IPS-NIHi11 (cell line): ENCODE data around the gene TTLL3.
"Not testable (repeated sequence)": the region's sequence is repeated elsewhere in the genome, so short reads cannot be mapped to it uniquely, and the experiment has no call there.

Experiments used
- DNase-seq: peaks from one replicate; pipeline ENCODE4 v3.0.0; 2012; ENCODE audit warnings: mixed read lengths, low spot score

TTLL3 gene

DNA sequence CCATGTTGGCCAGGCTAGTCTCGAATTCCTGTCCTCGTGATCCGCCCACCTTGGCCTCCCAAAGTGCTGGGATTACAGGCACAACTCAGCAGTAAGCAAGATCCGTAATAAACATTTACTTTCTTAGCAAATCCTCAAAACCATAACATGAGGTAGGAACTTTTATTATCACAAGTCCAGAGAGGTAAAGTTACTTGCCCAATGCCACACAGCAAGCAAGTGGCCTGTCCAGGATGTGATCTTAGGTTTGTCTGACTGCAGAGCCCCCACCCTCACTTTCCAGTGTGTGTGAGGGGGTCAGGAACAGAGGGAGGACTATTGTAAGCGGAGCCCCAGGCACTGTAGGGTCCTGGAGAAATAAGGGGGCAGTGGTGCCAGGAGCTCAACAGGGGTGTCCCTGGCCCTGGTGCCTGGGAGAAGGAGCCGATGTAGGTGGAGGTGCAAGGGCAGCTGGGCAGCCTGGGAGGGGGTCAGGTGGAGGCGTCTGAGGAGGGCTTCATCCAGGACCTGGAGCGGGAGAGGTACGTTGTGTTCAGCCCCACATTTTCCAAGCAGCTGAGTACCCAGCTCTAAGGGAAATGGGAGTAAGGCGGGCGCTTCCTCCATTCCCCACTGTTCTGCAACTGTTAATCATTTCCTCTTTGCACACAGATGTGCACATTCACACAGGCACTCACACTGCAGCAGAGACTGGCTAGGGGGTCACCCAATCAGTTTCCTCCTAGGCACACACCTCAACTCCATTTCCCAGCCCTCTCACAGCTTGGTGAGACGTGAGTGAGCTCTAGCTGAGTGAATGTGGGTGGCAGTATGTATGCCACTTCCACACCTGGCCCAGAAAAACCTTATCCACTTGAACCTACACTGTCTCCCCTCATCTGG is 27.9 kb downstream of the TTLL3 start:
- no peak for DNase-seq

- DNase-seq, result no peak
Measured at GRCh38 chr3:9838856-9839255, 28.8 kb downstream of the TTLL3 start.

- no peak for DNase-seq
Measured at GRCh38 chr3:9841015-9841414, 31.0 kb downstream of the TTLL3 start.

DNA sequence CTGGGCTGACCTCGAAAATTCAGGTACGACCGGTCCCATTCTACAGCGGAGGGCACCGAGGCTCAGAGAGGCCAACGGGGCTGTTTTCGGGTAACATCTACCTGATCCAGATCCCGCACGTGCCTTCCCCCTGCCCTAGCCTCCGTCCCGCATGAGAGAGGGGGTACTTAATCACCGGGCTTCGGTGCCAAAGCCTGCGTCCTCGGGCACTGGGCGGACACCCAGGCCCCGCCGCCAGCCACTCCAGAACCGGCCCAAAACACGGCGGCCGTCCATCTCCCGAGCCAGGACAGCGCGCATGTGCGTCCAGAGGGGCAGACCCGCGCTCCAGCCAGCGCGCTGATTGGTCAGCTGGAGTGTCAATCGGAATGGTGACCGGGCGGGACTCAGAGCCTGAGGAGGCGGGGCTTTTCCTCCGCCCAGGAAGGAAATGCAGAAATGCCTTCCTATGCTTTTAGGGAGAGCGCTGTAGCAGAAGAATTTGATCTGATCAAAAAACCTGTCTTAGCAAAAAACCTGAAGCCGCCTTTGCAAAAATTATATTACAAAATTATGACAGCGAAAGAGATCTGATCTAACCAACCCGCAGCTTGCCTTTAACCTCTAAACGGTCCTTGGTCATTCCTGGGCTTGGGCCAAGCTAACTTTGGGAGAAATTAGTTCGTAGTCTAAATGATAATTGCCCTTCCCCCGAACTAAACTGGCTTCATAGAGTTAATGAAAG is 33.8 kb downstream of the TTLL3 start, which contains the start of gene RPUSD3:
Gene RPUSD3 (minus strand): TSS at position 294 of the 724 bp plus-strand sequence. CDS start 18 bp downstream, at position 276.
- peak; percentile 100 for DNase-seq

DNA sequence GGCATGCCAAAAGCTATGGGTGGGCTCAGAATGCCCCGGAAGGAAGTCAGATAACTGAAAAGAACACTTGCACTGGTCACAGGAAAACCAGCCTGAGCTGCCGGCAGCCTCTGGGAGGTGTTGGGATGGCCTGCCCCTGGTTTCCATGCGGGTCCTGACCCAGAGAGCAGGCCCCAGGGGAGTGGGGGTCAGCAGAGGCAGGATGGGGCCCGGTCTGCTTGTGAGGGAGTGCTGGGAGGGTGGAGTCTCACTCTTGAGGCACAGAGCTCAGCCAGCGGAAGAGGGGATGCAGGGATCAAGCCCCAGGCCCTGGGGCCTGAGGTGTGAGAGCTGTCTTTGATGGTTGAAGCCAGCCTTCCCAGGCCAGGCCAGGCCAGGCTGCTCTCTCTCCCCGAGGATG is 36.2 kb downstream of the TTLL3 start:
- DNase-seq, result no peak

DNA sequence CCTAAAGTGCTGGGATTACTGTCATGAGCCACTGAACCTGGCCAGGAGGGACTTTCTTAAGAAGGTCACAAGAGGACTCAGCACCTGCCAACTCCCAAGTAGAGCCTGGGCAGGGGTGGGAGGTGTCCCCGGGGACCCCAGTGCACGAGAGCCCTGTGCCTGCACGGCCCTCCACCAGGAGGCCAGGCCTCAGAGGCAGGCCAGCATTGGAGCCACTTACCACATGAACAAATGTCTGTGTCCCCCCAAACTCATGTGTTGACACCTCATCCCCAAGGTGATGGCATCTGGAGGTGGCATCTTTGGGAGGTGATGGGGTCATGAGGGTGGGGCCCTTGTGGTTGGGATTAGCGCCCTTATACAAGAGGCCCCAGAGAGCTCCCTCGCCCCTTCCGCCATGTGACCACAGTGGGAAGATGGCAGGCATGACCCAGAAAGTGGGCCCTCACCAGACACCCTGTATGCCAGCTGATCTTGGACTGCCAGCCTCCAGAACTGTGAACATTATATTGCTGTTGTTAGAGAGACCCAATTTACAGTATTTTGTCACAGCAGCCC is 36.9 kb downstream of the TTLL3 start:
- no peak for DNase-seq

DNA sequence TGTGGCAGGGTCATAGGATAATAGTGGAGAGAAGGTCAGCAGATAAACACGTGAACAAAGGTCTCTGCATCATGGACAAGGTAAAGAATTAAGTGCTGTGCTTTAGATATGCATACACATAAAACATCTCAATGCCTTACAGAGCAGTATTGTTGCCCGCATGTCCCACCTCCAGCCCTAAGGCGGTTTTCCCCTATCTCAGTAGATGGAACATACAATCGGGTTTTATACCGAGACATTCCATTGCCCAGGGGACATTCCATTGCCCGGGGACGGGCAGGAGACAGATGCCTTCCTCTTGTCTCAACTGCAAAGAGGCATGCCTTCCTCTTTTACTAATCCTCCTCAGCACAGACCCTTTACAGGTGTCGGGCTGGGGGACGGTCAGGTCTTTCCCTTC is 37.8 kb downstream of the TTLL3 start:
- not testable (repeated sequence) for DNase-seq

DNA sequence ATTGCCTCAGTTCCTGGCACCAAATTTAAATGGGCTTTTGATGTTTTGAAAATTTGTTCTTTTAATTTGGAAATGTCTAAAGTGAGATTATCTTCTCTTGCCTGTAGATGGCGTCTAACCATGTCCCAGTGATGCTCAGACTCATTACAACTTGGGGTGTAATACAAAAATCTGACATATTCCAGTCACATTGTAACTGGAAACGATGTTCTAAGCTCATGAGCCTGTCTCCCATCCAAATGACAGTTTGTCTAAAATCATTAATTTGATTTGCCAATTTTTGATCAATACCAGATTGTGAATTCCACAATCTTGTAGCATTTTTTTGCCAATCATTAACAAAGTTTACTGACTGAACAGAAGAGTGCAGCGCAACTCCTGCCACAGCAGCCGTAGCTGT is 38.8 kb downstream of the TTLL3 start:
- DNase-seq, result not testable (repeated sequence)

DNA sequence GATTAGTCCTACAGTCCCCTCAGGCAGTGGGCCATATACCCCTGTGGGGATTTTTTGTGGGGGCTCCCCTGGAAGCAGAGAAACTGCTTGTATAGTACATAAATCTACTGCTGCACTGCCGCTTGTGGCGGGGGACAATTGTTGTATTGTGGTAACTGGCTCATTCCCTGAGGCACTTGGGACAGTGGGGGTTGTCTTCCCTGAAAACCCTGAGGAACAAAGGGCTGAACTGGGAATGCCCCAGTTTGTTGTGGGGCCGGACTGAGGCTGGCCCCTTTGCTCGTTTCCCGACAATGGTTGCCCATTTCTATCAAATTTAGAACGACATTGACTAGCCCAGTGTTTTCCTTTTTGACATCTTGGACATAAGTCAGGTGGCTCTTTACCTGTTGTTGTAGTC is 41.3 kb downstream of the TTLL3 start:
- not testable (repeated sequence) for DNase-seq

GRCh38 chr3:9851926-9852325 is 41.9 kb downstream of the TTLL3 start:
- DNase-seq, result not testable (repeated sequence)

GRCh38 chr3:9852528-9852927 is 42.5 kb downstream of the TTLL3 start:
- DNase-seq, result no peak

DNA sequence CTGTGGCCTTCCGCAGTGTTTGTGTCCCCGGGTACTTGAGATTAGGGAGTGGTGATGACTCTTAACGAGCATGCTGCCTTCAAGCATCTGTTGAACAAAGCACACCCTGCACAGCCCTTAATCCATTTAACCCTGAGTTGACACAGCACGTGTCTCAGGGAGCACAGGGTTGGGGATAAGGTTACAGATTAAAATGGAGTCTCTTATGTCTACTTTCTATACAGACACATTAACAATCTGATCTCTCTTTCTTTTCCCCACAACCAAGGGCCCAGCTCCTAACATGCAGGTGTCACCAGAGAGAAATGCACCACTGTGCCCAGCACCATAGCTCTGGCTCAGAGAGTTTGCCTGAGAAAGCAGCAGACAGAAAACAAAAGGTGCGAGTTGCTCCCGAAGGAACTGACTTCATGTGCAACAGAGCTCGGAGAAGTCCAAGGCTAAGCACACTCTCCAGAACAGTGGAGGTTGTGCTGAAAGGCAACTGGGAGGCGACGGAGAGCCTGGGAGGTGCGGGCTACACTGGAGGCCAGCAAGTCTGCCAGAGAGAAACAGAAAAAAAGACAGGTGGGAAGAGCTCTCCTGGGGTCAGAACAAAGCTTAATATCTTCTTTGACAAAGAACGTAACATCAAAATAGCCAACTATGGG is 44.4 kb downstream of the TTLL3 start:
- DNase-seq, result not testable (repeated sequence)

- DNase-seq, result no peak
Measured at GRCh38 chr3:9855594-9855993, 45.5 kb downstream of the TTLL3 start.

- no peak for DNase-seq
Measured at GRCh38 chr3:9859530-9860025, 49.5 kb downstream of the TTLL3 start.

DNA sequence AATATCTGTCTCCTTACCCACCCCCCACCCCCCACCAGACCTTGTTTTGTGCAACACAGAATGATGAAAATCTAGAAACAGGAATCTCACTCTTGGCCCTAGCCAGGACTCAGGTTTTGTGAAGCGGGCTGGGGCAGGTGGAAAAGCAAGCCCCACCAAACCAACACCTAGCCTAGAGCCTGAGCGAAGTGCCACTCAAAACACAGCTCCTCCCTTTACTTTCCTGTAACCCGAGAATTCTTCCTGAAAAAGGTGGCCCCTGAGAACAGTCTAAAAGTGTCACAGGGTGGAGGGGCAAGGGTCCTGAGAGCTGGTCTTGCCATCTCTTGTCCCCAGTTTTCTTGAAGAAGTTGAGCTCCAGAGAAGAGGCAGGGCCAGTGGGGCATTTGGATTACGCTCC is 51.1 kb downstream of the TTLL3 start:
- DNase-seq, result peak; percentile 41

GRCh38 chr3:9861626-9862130 is 51.6 kb downstream of the TTLL3 start:
- DNase-seq, result no peak

- DNase-seq, result peak; percentile 89
Measured at GRCh38 chr3:9862391-9863057, 52.5 kb downstream of the TTLL3 start.

- no peak for DNase-seq
Measured at GRCh38 chr3:9863058-9863772, 53.2 kb downstream of the TTLL3 start.

- no peak for DNase-seq
Measured at GRCh38 chr3:9864200-9864927, 54.3 kb downstream of the TTLL3 start.

- DNase-seq, result not testable (repeated sequence)
Measured at GRCh38 chr3:9865125-9865637, 55.1 kb downstream of the TTLL3 start.
